Stomach (tissue), 4 donors: ENCODE data around the gene CCDC91.

Experiments
- CTCF ChIP-seq, 7 experiments: fragments of 450-650 bp in 4 of 7; fragments of 200-600 bp in 3 of 7; sonication (generic) in 3 of 7; IDR thresholded peaks; one replicate each; pipeline ENCODE4 v1.5.1; 2016 to 2019; ENCODE audit warnings: antibody characterized with exemption in 7 of 7, control low read depth in 2 of 7, mild to moderate bottlenecking in 1 of 7
- EP300 ChIP-seq: sonication (generic); formaldehyde crosslinking; IDR thresholded peaks from one replicate; pipeline ENCODE4 v1.6.1; 2017; ENCODE audit warnings: antibody characterized with exemption
- POLR2AphosphoS5 ChIP-seq, 3 donors: sonication (generic); formaldehyde crosslinking; IDR thresholded peaks; one replicate each; pipeline ENCODE4 v1.6.1; 2016; ENCODE audit warnings: antibody characterized with exemption in 3 of 3

DNA sequence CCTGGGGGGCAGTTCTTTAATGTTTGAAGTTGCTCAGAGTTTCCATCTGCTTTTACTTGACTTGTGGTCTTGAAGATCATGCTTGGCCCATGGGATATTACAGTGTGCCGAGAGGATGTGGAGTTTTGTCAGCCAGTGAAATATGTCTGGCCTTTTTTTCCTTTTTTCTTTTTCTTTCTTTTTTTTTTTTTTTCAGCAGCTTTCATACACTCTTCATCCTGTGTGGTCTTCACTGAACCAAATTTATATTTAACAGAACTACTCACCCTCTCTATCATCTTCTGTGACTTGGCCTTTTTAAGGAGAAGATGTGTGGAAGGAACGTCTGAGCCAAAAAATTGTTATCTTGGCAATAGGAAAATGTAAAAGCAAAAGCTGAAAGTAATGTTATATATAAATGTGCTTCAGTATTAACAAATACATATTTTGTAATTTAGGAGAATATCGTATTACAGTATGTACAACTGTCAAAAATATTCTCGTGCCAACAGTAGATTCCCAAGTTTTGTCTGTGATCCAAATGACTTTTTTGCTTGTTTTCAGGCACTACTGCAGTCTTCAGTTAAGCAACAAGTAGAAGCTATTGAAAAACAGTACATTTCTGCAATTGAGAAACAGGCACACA, 200.6 kb downstream of the CCDC91 start:
- TF ChIP-seq POLR2AphosphoS5 (IDR thresholded peaks at IDR 0.05) (no peak), CTCF (IDR thresholded peaks at IDR 0.05) (no peak), EP300 (no peak)
